ENCODE data around the gene SPHKAP. TPM values are rescaled to one million over a fixed set of nuclear protein-coding genes. Genes with fewer than 3 reads are reported as not detected.

SPHKAP gene
- total RNA-seq, 1 experiment from 2014 or later = not detected

- no TSS peak for BruUV-seq (replicated peaks)
- H3K4me3 Mint-ChIP-seq (ENCODE audit: unreplicated experiment) = no peak overlapping the region
- H3K27me3 Mint-ChIP-seq (ENCODE audit: insufficient read depth, unreplicated experiment) = peaks cover 6% of the 10 kb centered on the region
- Histone ChIP-seq H3K4me1 (no peaks in the 10 kb centered on the region), H3K36me3 (ENCODE audit: control insufficient read depth, insufficient read depth, low read length) (no peaks in the 10 kb centered on the region), H3K27me3 (replicated peaks; ENCODE audit: control insufficient read depth, insufficient read depth, low read length) (no peaks in the 10 kb centered on the region), H3K4me3 (ENCODE audit: low read depth, low read length) (no peak overlapping the region), H3K9me3 (no peaks in the 10 kb centered on the region)
- intact Hi-C loops (cut with micrococcal nuclease; ENCODE audit: unreplicated experiment) = loop anchor here (1.0 to 10.0 kb wide), 4 partner anchors 136 to 609 kb away; partner anchors contain the start of gene SPHKAP
- no peak overlapping the region for H3K27ac Mint-ChIP-seq (ENCODE audit: unreplicated experiment)
- H3K4me1 Mint-ChIP-seq (ENCODE audit: low read depth, unreplicated experiment) = no peaks in the 10 kb centered on the region
- no peaks in the 10 kb centered on the region for H3K36me3 Mint-ChIP-seq (ENCODE audit: insufficient read depth, unreplicated experiment)
- no peaks in the 10 kb centered on the region for H3K9me3 Mint-ChIP-seq (ENCODE audit: unreplicated experiment)
- peak; percentile 37 to 46 for DNase-seq
- peak; percentile 26 to 63 for TF ChIP-seq CTCF (IDR thresholded peaks at IDR 0.05; ENCODE audit: insufficient read depth in 1 of 2, low read depth in 1 of 2, low read length in 1 of 2, severe bottlenecking in 1 of 2, unreplicated experiment in 1 of 2)
- ChIA-PET POLR2A (no interaction called here), CTCF (interaction anchor here (0.7 to 1.1 kb wide), 6 partner anchors 9 to 609 kb away, joined by 3 to 5 read pairs (median 3); no protein-coding TSS in a partner anchor)
These were observed 132.5 kb downstream of the SPHKAP start for GRCh38 chr2:228048838-228049490.

- CTCF ChIA-PET = no interaction called here
- intact Hi-C loops (cut with micrococcal nuclease; ENCODE audit: unreplicated experiment) = loop anchor here (10.0 kb wide), 1 partner anchor 144 kb away; the partner anchor contains the start of gene SPHKAP
- H3K4me1 ChIP-seq = no peaks in the 10 kb centered on the region
- no TSS peak for BruUV-seq (replicated peaks)
- H3K36me3 ChIP-seq (ENCODE audit: control insufficient read depth, insufficient read depth, low read length) = no peaks in the 10 kb centered on the region
- H3K9me3 ChIP-seq = no peaks in the 10 kb centered on the region
- no peak for DNase-seq
- H3K27me3 Mint-ChIP-seq (ENCODE audit: insufficient read depth, unreplicated experiment) = peaks cover 9% of the 10 kb centered on the region
- TF ChIP-seq CTCF (IDR thresholded peaks at IDR 0.05; ENCODE audit: insufficient read depth in 1 of 2, low read depth in 1 of 2, low read length in 1 of 2, severe bottlenecking in 1 of 2, unreplicated experiment in 1 of 2) = no peak
- no peaks in the 10 kb centered on the region for H3K36me3 Mint-ChIP-seq (ENCODE audit: insufficient read depth, unreplicated experiment)
- H3K4me3 ChIP-seq (ENCODE audit: low read depth, low read length) = no peak overlapping the region
- no peaks in the 10 kb centered on the region for H3K4me1 Mint-ChIP-seq (ENCODE audit: low read depth, unreplicated experiment)
- H3K9me3 Mint-ChIP-seq (ENCODE audit: unreplicated experiment) = no peaks in the 10 kb centered on the region
- POLR2A ChIA-PET = interaction anchor here (0.6 kb wide), 1 partner anchor 702 kb away, joined by 5 read pairs; no protein-coding TSS in a partner anchor
- H3K27me3 ChIP-seq (replicated peaks; ENCODE audit: control insufficient read depth, insufficient read depth, low read length) = no peaks in the 10 kb centered on the region
- no peak overlapping the region for H3K4me3 Mint-ChIP-seq (ENCODE audit: unreplicated experiment)
- no peak overlapping the region for H3K27ac Mint-ChIP-seq (ENCODE audit: unreplicated experiment)
These were observed 140.5 kb downstream of the SPHKAP start for GRCh38 chr2:228040995-228041394.

- Histone ChIP-seq H3K27me3 (replicated peaks; ENCODE audit: control insufficient read depth, insufficient read depth, low read length) (no peaks in the 10 kb centered on the region), H3K4me3 (ENCODE audit: low read depth, low read length) (no peak overlapping the region), H3K9me3 (no peaks in the 10 kb centered on the region), H3K36me3 (ENCODE audit: control insufficient read depth, insufficient read depth, low read length) (no peaks in the 10 kb centered on the region), H3K4me1 (no peaks in the 10 kb centered on the region)
- no TSS peak for BruUV-seq (replicated peaks)
- Mint-ChIP-seq H3K36me3 (ENCODE audit: insufficient read depth, unreplicated experiment) (no peaks in the 10 kb centered on the region), H3K27me3 (ENCODE audit: insufficient read depth, unreplicated experiment) (peaks cover 6% of the 10 kb centered on the region), H3K4me1 (ENCODE audit: low read depth, unreplicated experiment) (no peaks in the 10 kb centered on the region), H3K4me3 (ENCODE audit: unreplicated experiment) (no peak overlapping the region), H3K27ac (ENCODE audit: unreplicated experiment) (no peak overlapping the region), H3K9me3 (ENCODE audit: unreplicated experiment) (no peaks in the 10 kb centered on the region)
- CTCF ChIA-PET = no interaction called here
- POLR2A ChIA-PET = no interaction called here
- peak; percentile 42 to 63 for TF ChIP-seq CTCF (IDR thresholded peaks at IDR 0.05; ENCODE audit: insufficient read depth in 1 of 2, low read depth in 1 of 2, low read length in 1 of 2, severe bottlenecking in 1 of 2, unreplicated experiment in 1 of 2)
- peak in 1 of 2 experiments; percentile 11 for DNase-seq
- intact Hi-C loops (cut with micrococcal nuclease; ENCODE audit: unreplicated experiment) = loop anchor here (1.0 to 10.0 kb wide), 3 partner anchors 108 to 150 kb away; partner anchors contain the start of gene SPHKAP
These were observed 141.5 kb downstream of the SPHKAP start for GRCh38 chr2:228039752-228040534.

Measured in Caco-2 (cell line).